ENCODE measurements around the gene ZNF610.
A peak's percentile ranks its signal among the peaks of the same experiment; 100 is the strongest.

The ZNF610 gene

GRCh38 chr19:52398081-52398441, 62.0 kb downstream of the ZNF610 start:
- peak in 1 of 2 experiments; percentile 1 for DNase-seq

- DNase-seq, result no peak
These were observed 74.2 kb downstream of the ZNF610 start for GRCh38 chr19:52410276-52410675.

GRCh38 chr19:52415711-52416110, 79.7 kb downstream of the ZNF610 start:
- DNase-seq, result no peak

All from activated CD4-positive, alpha-beta T cell treated with anti-CD3 and anti-CD28 coated beads, Interleukin-2, amount 50 U/mL, for 4 hours (primary cell).